ENCODE data around the gene DLG5. TPM values are rescaled to one million over a fixed set of nuclear protein-coding genes. Genes with fewer than 3 reads are reported as not detected.

DLG5 gene
- total RNA-seq, 1 experiment from 2014 or later = 0.19 TPM

- DNase-seq = no peak
- H3K4me3 ChIP-seq (ENCODE audit: low read length) = no peak overlapping the region
- H3K79me2 ChIP-seq (ENCODE audit: low read length) = no peaks in the 10 kb centered on the region
- H3K27ac ChIP-seq (ENCODE audit: low read length) = no peak overlapping the region
- H3K4me2 ChIP-seq (ENCODE audit: low read depth, low read length, poor library complexity, severe bottlenecking) = no peak overlapping the region
- no peak overlapping the region for H2AFZ ChIP-seq (ENCODE audit: low read length)
- H3K36me3 ChIP-seq (ENCODE audit: insufficient read depth, low read length) = no peaks in the 10 kb centered on the region
- no peaks in the 10 kb centered on the region for H3K4me1 ChIP-seq (ENCODE audit: low read length)
- H3K9me2 ChIP-seq (replicated peaks; ENCODE audit: insufficient read depth, low read length) = no peaks in the 10 kb centered on the region
- H4K20me1 ChIP-seq (ENCODE audit: insufficient read depth, low read depth, low read length) = no peaks in the 10 kb centered on the region
- H3K9ac ChIP-seq (ENCODE audit: low read length) = no peak overlapping the region
- no peaks in the 10 kb centered on the region for H3K27me3 ChIP-seq (ENCODE audit: low read length)
- no peaks in the 10 kb centered on the region for H3K9me3 ChIP-seq (ENCODE audit: low read length)
These were observed 28.1 kb downstream of the DLG5 start for GRCh38 chr10:77898323-77899079.

GRCh38 chr10:77896058-77896457 is 30.5 kb downstream of the DLG5 start:
- Histone ChIP-seq H3K79me2 (ENCODE audit: low read length) (no peaks in the 10 kb centered on the region), H3K4me3 (ENCODE audit: low read length) (no peak overlapping the region), H3K4me2 (ENCODE audit: low read depth, low read length, poor library complexity, severe bottlenecking) (no peak overlapping the region), H3K9me3 (ENCODE audit: low read length) (no peaks in the 10 kb centered on the region), H3K9ac (ENCODE audit: low read length) (no peak overlapping the region), H3K36me3 (ENCODE audit: insufficient read depth, low read length) (no peaks in the 10 kb centered on the region), H2AFZ (ENCODE audit: low read length) (no peak overlapping the region), H4K20me1 (ENCODE audit: insufficient read depth, low read depth, low read length) (no peaks in the 10 kb centered on the region), H3K4me1 (ENCODE audit: low read length) (no peaks in the 10 kb centered on the region), H3K27ac (ENCODE audit: low read length) (no peak overlapping the region), H3K9me2 (replicated peaks; ENCODE audit: insufficient read depth, low read length) (no peaks in the 10 kb centered on the region), H3K27me3 (ENCODE audit: low read length) (no peaks in the 10 kb centered on the region)
- DNase-seq = no peak

- H3K27me3 ChIP-seq (ENCODE audit: low read length) = no peaks in the 10 kb centered on the region
- H3K9ac ChIP-seq (ENCODE audit: low read length) = no peak overlapping the region
- no peaks in the 10 kb centered on the region for H3K9me3 ChIP-seq (ENCODE audit: low read length)
- no peak for DNase-seq
- H3K4me2 ChIP-seq (ENCODE audit: low read depth, low read length, poor library complexity, severe bottlenecking) = no peak overlapping the region
- no peak overlapping the region for H3K27ac ChIP-seq (ENCODE audit: low read length)
- no peaks in the 10 kb centered on the region for H3K79me2 ChIP-seq (ENCODE audit: low read length)
- no peaks in the 10 kb centered on the region for H3K36me3 ChIP-seq (ENCODE audit: insufficient read depth, low read length)
- no peaks in the 10 kb centered on the region for H3K4me1 ChIP-seq (ENCODE audit: low read length)
- no peak overlapping the region for H3K4me3 ChIP-seq (ENCODE audit: low read length)
- H4K20me1 ChIP-seq (ENCODE audit: insufficient read depth, low read depth, low read length) = no peaks in the 10 kb centered on the region
- H2AFZ ChIP-seq (ENCODE audit: low read length) = no peak overlapping the region
- H3K9me2 ChIP-seq (replicated peaks; ENCODE audit: insufficient read depth, low read length) = no peaks in the 10 kb centered on the region
These were observed 32.5 kb downstream of the DLG5 start for GRCh38 chr10:77894058-77894457.

- no peaks in the 10 kb centered on the region for H3K79me2 ChIP-seq (ENCODE audit: low read length)
- no peaks in the 10 kb centered on the region for H3K9me2 ChIP-seq (replicated peaks; ENCODE audit: insufficient read depth, low read length)
These were observed 33.2 kb downstream of the DLG5 start for GRCh38 chr10:77893386-77893785.

GRCh38 chr10:77892761-77893160 is 33.8 kb downstream of the DLG5 start:
- H4K20me1 ChIP-seq (ENCODE audit: insufficient read depth, low read depth, low read length) = no peaks in the 10 kb centered on the region
- H3K4me1 ChIP-seq (ENCODE audit: low read length) = no peaks in the 10 kb centered on the region
- H3K4me2 ChIP-seq (ENCODE audit: low read depth, low read length, poor library complexity, severe bottlenecking) = no peak overlapping the region
- no peaks in the 10 kb centered on the region for H3K79me2 ChIP-seq (ENCODE audit: low read length)
- no peaks in the 10 kb centered on the region for H3K27me3 ChIP-seq (ENCODE audit: low read length)
- no peak overlapping the region for H3K9ac ChIP-seq (ENCODE audit: low read length)
- no peaks in the 10 kb centered on the region for H3K36me3 ChIP-seq (ENCODE audit: insufficient read depth, low read length)
- H3K9me3 ChIP-seq (ENCODE audit: low read length) = no peaks in the 10 kb centered on the region
- no peak overlapping the region for H3K27ac ChIP-seq (ENCODE audit: low read length)
- no peak overlapping the region for H2AFZ ChIP-seq (ENCODE audit: low read length)
- no peak overlapping the region for H3K4me3 ChIP-seq (ENCODE audit: low read length)
- DNase-seq = no peak
- no peaks in the 10 kb centered on the region for H3K9me2 ChIP-seq (replicated peaks; ENCODE audit: insufficient read depth, low read length)

More at GRCh38 chr10:77893386-77893785, 33.2 kb downstream of the DLG5 start:
- Histone ChIP-seq H3K4me1 (ENCODE audit: low read length) (no peaks in the 10 kb centered on the region), H3K4me3 (ENCODE audit: low read length) (no peak overlapping the region), H3K27ac (ENCODE audit: low read length) (no peak overlapping the region), H3K36me3 (ENCODE audit: insufficient read depth, low read length) (no peaks in the 10 kb centered on the region), H3K27me3 (ENCODE audit: low read length) (no peaks in the 10 kb centered on the region), H3K9ac (ENCODE audit: low read length) (no peak overlapping the region), H3K4me2 (ENCODE audit: low read depth, low read length, poor library complexity, severe bottlenecking) (no peak overlapping the region), H4K20me1 (ENCODE audit: insufficient read depth, low read depth, low read length) (no peaks in the 10 kb centered on the region), H3K9me3 (ENCODE audit: low read length) (no peaks in the 10 kb centered on the region), H2AFZ (ENCODE audit: low read length) (no peak overlapping the region)
- no peak for DNase-seq

- no peaks in the 10 kb centered on the region for H3K36me3 ChIP-seq (ENCODE audit: insufficient read depth, low read length)
- no peaks in the 10 kb centered on the region for H4K20me1 ChIP-seq (ENCODE audit: insufficient read depth, low read depth, low read length)
- H2AFZ ChIP-seq (ENCODE audit: low read length) = no peak overlapping the region
- no peak overlapping the region for H3K9ac ChIP-seq (ENCODE audit: low read length)
- no peaks in the 10 kb centered on the region for H3K79me2 ChIP-seq (ENCODE audit: low read length)
- DNase-seq = no peak
- no peaks in the 10 kb centered on the region for H3K27me3 ChIP-seq (ENCODE audit: low read length)
- H3K9me2 ChIP-seq (replicated peaks; ENCODE audit: insufficient read depth, low read length) = no peaks in the 10 kb centered on the region
- no peak overlapping the region for H3K4me2 ChIP-seq (ENCODE audit: low read depth, low read length, poor library complexity, severe bottlenecking)
- no peaks in the 10 kb centered on the region for H3K4me1 ChIP-seq (ENCODE audit: low read length)
- H3K27ac ChIP-seq (ENCODE audit: low read length) = no peak overlapping the region
- no peaks in the 10 kb centered on the region for H3K9me3 ChIP-seq (ENCODE audit: low read length)
- H3K4me3 ChIP-seq (ENCODE audit: low read length) = no peak overlapping the region
These were observed 34.4 kb downstream of the DLG5 start for GRCh38 chr10:77892021-77892739.

GRCh38 chr10:77890097-77890496 is 36.5 kb downstream of the DLG5 start:
- Histone ChIP-seq H4K20me1 (ENCODE audit: insufficient read depth, low read depth, low read length) (no peaks in the 10 kb centered on the region), H3K79me2 (ENCODE audit: low read length) (no peaks in the 10 kb centered on the region), H3K36me3 (ENCODE audit: insufficient read depth, low read length) (no peaks in the 10 kb centered on the region), H3K4me2 (ENCODE audit: low read depth, low read length, poor library complexity, severe bottlenecking) (no peak overlapping the region), H3K9me3 (ENCODE audit: low read length) (no peaks in the 10 kb centered on the region), H3K27me3 (ENCODE audit: low read length) (no peaks in the 10 kb centered on the region), H3K9ac (ENCODE audit: low read length) (no peak overlapping the region), H3K4me3 (ENCODE audit: low read length) (no peak overlapping the region), H3K4me1 (ENCODE audit: low read length) (no peaks in the 10 kb centered on the region), H2AFZ (ENCODE audit: low read length) (no peak overlapping the region), H3K9me2 (replicated peaks; ENCODE audit: insufficient read depth, low read length) (no peaks in the 10 kb centered on the region), H3K27ac (ENCODE audit: low read length) (no peak overlapping the region)
- DNase-seq = peak; percentile 72

- Histone ChIP-seq H3K4me2 (ENCODE audit: low read depth, low read length, poor library complexity, severe bottlenecking) (no peak overlapping the region), H3K4me1 (ENCODE audit: low read length) (no peaks in the 10 kb centered on the region), H2AFZ (ENCODE audit: low read length) (no peak overlapping the region), H3K9me2 (replicated peaks; ENCODE audit: insufficient read depth, low read length) (no peaks in the 10 kb centered on the region), H3K9me3 (ENCODE audit: low read length) (no peaks in the 10 kb centered on the region), H4K20me1 (ENCODE audit: insufficient read depth, low read depth, low read length) (no peaks in the 10 kb centered on the region), H3K4me3 (ENCODE audit: low read length) (no peak overlapping the region), H3K79me2 (ENCODE audit: low read length) (no peaks in the 10 kb centered on the region), H3K36me3 (ENCODE audit: insufficient read depth, low read length) (no peaks in the 10 kb centered on the region), H3K27ac (ENCODE audit: low read length) (no peak overlapping the region), H3K9ac (ENCODE audit: low read length) (no peak overlapping the region), H3K27me3 (ENCODE audit: low read length) (no peaks in the 10 kb centered on the region)
- DNase-seq = no peak
These were observed 37.2 kb downstream of the DLG5 start for GRCh38 chr10:77889277-77889903.
